HL-60 (cell line): ENCODE measurements around the gene ACTN4.

Experiments used
- DNase-seq, 2 experiments: peaks; one replicate each; pipeline ENCODE4 v3.0.0-alpha.2; 2010 to 2020; ENCODE audit warnings: low read depth in 1 of 2, low spot score in 1 of 2
- H3K27ac ChIP-seq: fragments of 250-450 bp; sonication (Bioruptor Pico); replicated peaks from 2 replicates; pipeline ENCODE4 v1.5.1; 2020; ENCODE audit warnings: mild to moderate bottlenecking, moderate library complexity
- H3K27me3 ChIP-seq: fragments of 250-450 bp; sonication (Bioruptor Pico); 2 replicates; pipeline ENCODE4 v1.5.1; 2021; ENCODE audit warnings: mild to moderate bottlenecking, moderate library complexity; ENCODE audit not compliant: insufficient read depth, poor library complexity, severe bottlenecking
- H3K4me3 ChIP-seq: replicated peaks from 2 replicates; pipeline ENCODE4 v1.5.1; 2011; ENCODE audit warnings: mild to moderate bottlenecking, control low read depth, low read length; ENCODE audit not compliant: insufficient read depth
- GABPA ChIP-seq: IDR thresholded peaks from 2 replicates; pipeline ENCODE4 v1.6.1; 2012; ENCODE audit warnings: low read depth
- POLR2AphosphoS5 ChIP-seq: IDR thresholded peaks from 2 replicates; pipeline ENCODE4 v1.6.1; 2012; ENCODE audit warnings: low read depth
- SPI1 ChIP-seq: IDR thresholded peaks from 2 replicates; pipeline ENCODE4 v1.6.1; 2012; ENCODE audit warnings: low read depth, mild to moderate bottlenecking, borderline replicate concordance
- TF ChIP-seq, protein P1 (sequence below): IDR thresholded peaks from 2 replicates; pipeline ENCODE4 v1.6.1; 2012; ENCODE audit warnings: low read depth; ENCODE audit not compliant: insufficient replicate concordance
- TF ChIP-seq, protein P2 (sequence below): IDR thresholded peaks from one replicate; pipeline ENCODE4 v1.5.1; 2011; ENCODE audit warnings: low read length, control low read depth, inconsistent platforms; ENCODE audit not compliant: insufficient read depth

ACTN4 gene

DNA sequence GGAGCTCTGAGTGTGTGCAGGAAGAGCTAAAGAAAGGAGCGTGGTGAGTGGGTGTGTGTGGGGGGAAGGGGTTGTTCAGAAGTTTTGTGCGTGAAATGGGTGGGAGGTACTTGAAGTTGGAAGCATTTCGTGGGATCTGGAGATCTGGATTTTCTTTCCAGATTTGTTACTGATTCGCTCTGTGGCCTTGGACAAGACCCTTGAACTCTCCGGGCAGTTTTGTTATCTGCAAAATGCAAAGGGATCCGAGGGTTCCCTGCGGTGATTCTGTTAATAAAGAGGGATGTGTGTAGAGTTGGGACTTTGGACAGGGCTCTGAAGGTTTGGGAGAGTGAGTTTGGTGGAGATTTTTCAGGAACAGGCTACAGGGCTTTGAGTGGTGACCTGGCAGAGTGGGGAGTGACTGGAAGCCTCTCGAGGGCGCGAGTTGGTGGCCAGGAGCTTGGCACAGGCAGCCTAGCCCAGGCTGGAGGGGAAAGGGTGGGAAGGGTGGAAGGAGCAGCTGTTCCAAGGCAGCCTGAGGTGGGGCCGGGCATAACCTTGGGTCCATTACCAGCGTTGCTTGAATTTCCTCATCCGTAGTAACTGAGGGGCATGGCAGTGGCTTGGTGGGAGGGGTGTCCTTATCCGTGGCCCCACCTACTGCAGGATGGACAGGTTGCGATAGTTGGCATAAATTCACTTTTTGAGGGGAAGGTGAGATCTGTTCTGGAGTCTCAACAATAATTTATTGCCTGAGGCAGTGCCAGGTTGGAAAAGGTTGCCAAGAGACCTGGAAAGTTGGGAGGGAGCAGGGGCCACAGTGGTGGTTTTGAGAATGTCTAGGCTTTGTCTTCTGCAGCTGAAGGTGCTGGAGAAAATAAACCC, 2.1 kb downstream of the ACTN4 start:
- peak overlapping the region; percentile 95 for H3K27ac ChIP-seq
- H3K27me3 ChIP-seq = no peaks in the 10 kb centered on the region
- peak overlapping the region; percentile 95 for H3K4me3 ChIP-seq
- DNase-seq = peak in 1 of 2 experiments; percentile 38
- TF ChIP-seq, protein P1, sequence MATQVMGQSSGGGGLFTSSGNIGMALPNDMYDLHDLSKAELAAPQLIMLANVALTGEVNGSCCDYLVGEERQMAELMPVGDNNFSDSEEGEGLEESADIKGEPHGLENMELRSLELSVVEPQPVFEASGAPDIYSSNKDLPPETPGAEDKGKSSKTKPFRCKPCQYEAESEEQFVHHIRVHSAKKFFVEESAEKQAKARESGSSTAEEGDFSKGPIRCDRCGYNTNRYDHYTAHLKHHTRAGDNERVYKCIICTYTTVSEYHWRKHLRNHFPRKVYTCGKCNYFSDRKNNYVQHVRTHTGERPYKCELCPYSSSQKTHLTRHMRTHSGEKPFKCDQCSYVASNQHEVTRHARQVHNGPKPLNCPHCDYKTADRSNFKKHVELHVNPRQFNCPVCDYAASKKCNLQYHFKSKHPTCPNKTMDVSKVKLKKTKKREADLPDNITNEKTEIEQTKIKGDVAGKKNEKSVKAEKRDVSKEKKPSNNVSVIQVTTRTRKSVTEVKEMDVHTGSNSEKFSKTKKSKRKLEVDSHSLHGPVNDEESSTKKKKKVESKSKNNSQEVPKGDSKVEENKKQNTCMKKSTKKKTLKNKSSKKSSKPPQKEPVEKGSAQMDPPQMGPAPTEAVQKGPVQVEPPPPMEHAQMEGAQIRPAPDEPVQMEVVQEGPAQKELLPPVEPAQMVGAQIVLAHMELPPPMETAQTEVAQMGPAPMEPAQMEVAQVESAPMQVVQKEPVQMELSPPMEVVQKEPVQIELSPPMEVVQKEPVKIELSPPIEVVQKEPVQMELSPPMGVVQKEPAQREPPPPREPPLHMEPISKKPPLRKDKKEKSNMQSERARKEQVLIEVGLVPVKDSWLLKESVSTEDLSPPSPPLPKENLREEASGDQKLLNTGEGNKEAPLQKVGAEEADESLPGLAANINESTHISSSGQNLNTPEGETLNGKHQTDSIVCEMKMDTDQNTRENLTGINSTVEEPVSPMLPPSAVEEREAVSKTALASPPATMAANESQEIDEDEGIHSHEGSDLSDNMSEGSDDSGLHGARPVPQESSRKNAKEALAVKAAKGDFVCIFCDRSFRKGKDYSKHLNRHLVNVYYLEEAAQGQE = no peak
- TF ChIP-seq SPI1 (no peak), POLR2AphosphoS5 (no peak), GABPA (no peak)
- TF ChIP-seq, protein P2, sequence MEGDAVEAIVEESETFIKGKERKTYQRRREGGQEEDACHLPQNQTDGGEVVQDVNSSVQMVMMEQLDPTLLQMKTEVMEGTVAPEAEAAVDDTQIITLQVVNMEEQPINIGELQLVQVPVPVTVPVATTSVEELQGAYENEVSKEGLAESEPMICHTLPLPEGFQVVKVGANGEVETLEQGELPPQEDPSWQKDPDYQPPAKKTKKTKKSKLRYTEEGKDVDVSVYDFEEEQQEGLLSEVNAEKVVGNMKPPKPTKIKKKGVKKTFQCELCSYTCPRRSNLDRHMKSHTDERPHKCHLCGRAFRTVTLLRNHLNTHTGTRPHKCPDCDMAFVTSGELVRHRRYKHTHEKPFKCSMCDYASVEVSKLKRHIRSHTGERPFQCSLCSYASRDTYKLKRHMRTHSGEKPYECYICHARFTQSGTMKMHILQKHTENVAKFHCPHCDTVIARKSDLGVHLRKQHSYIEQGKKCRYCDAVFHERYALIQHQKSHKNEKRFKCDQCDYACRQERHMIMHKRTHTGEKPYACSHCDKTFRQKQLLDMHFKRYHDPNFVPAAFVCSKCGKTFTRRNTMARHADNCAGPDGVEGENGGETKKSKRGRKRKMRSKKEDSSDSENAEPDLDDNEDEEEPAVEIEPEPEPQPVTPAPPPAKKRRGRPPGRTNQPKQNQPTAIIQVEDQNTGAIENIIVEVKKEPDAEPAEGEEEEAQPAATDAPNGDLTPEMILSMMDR = no peak

DNA sequence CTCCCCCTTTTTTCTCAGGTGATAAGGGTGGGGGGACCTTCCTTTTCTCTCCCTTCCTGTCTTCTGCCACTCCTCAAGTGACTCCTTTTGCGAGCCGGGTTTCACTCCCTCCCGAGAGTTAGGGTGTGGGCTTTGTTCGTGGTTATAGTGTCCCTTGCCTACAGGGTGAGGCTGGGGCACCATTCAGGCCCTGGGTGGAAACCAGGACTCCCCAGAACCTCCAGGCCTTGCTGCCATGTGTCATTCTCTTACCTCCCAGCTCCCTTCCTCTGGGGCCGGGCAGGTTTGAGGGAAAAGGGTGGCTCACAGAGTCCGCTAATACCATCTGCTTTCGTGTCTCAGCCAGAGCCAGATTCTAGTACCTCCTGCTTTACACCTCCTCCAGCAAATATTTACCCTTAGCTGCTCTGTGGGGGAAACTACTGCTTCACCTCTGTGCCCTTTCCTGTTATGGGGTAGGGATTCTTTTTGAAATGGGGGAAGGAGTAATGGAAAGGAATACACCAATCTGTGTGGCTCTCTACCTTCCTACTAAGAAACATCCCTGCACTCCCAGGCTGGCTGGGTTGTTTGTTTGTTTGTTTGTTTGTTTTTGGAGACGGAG, 2.8 kb downstream of the ACTN4 start:
- Histone ChIP-seq H3K27me3 (no peaks in the 10 kb centered on the region), H3K27ac (peak overlapping the region; percentile 95), H3K4me3 (peak overlapping the region; percentile 95)
- TF ChIP-seq GABPA = no peak
- TF ChIP-seq POLR2AphosphoS5 = no peak
- TF ChIP-seq SPI1 = no peak
- TF ChIP-seq, protein P2 = no peak
- TF ChIP-seq, protein P1 = no peak
- DNase-seq = no peak

DNA sequence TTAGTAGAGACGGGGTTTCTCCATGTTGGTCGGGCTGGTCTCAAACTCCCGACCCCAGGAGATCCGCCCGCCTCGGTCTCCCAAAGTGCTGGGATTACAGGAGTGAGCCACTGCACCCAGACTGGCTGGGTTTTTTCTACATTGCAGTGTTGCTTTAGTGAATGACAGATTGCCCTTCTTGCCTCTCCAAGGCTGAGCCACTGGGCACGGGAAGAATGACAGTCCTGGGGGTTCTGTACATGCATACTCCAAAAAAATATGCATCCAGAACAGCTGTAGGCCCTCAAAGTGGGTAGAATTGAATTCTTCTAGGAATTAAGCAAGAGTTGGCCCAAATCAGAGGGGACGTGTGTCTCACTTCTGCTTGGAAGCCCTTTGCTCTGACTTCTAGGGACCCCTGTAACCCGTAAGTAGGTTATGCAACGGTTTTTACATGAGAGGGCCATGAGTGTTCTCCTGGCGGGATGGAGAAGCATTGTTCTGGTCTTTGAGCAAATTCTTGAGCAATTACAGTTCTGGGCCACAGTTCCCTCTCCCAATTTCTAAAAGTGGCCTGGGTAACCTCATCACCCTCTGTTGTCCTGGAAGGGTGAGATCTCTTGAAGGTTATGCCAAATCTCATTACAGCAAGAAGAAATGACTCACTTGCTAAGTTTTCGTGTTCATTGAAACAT, 3.6 kb downstream of the ACTN4 start:
- H3K4me3 ChIP-seq = peak overlapping the region; percentile 95; the same call in 1 of the 2 replicates
- peak; percentile 73 to 86 for DNase-seq
- TF ChIP-seq POLR2AphosphoS5 = no peak
- no peak for TF ChIP-seq GABPA
- TF ChIP-seq SPI1 = no peak
- TF ChIP-seq, protein P1 = no peak
- TF ChIP-seq, protein P2 = no peak
- H3K27ac ChIP-seq = peak overlapping the region; percentile 95
- no peaks in the 10 kb centered on the region for H3K27me3 ChIP-seq
